ENCODE measurements around the gene VAV2.

VAV2 gene

DNA sequence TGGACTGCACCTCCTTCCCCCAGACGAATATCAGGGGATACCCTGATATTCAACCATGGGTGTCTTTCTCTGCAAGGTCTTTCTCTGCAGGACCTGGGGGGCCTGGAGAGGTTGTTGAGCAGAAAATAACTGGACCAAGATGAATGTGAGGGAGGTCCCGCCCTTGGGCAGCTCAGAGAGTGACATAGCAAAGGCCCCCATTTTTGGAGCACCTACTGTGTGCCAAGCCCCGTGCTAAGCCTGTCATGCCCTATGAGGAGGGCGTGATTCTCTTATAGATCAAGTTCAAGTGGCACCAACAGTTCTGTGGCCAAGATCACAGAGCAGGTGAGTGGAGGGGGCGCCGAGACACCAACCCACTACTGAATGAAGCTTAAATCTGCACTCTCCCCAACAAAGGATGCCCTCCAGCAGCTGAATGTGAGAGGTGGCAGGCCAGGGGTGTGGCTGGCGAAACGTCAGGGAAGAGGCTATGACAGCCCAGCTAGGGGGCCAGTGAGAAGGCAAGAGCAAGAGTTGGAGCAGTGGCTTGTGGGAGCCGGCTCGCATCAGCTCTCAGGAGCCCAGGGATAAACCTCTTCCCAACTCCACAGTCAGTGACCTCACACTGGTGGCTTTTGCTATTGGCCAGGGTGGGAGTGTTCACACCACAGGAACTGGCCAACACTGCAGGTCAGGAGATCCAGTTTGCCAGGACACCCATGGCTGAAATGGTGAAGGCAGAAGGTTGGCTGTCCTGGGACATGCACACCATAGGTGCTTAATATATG, 259.3 kb downstream of the VAV2 start:
- DNase-seq = no peak

DNA sequence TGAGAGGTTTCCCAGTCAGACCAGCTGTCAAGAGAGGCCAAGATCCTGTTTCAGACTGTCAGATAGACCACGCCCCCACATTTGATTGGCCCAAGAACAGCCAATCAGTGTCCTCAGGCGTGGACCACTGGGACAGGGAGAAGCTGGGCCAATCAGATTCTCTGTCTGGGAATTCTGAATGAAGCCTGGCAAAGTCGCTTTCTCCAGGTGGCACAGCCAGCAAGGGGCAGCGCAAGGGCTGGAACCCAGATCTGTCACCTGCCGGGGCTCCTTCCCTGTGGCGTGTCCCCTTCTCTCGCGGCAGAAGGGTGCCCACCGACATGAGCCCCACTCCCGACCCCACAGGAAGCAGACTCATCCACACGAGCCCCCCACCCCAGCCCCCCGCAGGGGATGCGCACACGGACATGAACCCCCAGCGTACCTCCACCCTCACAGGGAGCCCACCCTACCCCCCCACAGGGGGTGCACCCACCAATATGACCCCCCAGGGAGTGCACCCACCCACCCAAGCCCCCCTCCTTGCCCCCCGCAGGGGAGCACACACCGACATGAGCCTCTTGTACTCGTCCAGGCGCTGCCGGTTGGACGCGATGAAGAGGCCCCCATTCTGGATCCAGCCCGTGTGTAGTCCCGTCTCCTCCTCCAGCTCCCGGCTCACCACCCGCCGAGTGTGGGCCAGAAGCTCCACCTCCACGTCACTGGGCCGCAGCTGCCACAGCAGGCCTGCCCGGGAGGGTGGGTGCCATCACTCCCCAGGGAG, 260.1 kb downstream of the VAV2 start:
- DNase-seq = peak in 19 of 51 donors; percentile 10 to 59 (median 29)

DNA sequence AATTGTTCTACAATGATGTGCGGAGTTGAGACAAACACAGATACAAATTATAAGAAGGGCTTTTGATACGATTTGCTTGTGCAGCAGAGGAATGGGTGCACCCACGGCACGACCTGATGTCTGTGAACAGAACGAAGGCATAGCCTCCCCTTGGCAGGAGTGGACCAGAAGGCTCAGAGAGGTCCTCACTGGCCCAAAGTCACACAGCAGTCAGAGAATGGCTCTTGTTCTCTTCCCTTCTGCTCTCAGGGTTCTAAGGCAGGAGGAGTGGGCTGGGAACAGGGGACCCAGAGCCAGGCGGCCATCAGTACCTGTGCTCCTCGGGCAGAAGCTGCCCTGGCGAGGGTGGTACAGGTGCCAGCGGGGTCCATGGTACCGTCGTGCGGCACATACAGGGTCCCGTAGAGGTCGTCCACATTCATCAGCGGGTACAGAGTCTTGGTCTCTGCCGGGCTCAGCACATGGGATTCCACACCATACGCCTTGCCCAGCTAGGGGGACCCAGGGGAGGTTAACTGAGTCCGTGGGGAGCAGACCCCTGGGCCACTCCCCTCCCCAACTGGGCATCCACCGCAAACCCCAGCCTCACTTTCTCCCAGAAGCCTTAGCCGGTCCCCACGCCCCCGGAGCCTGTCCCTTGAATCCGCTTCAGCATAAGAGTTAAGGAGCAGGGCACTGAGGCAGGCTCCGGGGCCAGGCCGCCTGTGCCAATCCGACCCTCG, 261.0 kb downstream of the VAV2 start:
- no peak for DNase-seq

DNA sequence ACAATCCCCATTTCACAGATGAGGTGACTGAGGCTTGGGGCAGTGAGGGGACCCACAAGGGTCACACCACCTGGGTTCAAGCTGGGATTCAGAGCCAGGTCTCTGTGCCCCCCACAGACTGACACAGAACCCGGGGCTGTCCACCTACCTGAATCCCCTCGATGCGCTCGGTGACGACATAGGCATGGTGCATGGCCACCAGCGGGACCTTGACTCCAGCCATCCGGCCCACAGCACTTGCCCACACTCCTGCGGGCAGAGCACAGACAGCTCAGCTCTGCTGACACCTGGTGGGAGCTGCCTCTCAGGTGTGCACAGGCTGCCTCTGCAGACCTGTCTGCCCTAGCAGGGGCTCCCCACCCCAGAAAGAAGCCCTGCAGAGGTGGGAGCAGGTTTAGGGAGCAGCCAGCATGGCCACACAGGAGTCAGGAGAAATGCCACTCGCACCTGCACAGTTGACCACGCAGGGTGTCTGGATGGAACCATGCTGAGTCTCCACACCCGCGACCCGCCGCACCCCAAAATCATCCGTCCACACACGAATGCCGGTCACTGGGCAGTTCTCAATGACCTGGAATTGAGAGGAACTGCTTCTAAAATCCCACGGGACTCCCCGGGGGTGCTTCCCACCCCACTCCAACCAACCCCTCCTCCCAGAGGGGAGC, 262.4 kb downstream of the VAV2 start:
- no peak for DNase-seq

DNA sequence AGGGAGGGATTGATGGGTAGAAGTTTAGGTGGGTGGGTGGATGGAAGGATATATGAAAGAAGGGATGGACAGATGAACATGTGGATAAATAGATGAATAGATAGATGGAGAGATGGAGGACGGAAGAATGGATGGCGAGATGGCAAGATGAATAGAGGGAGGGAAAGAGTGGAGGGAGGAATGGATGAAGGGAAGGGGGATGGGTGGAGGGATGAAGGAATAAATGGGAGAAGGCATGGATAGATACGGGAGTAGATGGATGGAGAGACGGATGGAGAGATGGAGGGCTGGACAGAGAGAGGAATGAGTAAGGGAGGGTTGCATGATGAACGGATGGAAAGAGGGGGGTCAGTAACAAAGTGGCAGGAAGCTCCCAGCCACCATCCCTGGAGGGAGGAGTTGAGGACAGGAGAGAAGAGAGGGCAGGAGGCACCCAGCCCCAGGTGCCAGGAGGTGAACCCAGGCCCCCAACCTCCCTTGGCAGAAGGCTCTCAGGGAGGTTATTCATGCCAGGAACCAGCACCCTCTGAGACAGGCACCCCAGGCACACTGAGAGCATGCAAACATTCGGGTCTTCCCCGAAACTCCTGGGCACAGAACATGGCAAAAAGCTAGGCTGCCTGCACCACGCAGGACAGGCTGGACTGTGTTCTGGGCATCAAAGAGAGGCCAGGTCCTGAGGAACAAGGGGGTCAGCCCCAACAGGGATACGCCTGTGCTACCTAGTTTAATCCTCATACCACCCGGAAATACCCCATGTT, 263.1 kb downstream of the VAV2 start:
- no peak for DNase-seq

DNA sequence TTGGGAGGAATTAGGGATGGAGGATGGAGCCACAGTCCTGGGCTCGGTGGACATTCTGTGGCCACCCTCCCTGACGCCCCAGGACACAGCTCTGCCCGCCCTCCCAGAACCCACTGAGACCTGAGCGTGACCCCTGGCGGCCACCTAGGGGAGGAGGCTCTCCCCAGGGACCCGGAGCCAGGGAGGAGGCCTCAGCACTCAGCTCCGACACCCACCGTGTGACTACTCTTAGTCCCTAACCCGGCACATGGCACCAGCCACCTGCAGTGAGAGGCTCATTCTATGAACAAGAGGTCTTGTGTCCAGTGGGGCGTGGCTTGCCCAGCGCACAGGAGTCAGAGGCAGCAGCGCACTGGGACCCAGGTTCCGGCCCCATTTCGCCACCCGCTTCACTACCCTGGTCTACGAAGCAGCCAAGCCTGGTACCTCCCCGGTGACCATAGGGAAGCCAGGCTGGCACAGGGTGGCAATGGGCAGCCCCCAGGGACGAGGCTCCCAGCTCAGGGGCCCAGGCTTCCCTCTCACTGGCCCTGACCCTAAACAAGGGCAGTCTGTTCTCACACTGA, 264.2 kb downstream of the VAV2 start:
- DNase-seq = no peak

DNA sequence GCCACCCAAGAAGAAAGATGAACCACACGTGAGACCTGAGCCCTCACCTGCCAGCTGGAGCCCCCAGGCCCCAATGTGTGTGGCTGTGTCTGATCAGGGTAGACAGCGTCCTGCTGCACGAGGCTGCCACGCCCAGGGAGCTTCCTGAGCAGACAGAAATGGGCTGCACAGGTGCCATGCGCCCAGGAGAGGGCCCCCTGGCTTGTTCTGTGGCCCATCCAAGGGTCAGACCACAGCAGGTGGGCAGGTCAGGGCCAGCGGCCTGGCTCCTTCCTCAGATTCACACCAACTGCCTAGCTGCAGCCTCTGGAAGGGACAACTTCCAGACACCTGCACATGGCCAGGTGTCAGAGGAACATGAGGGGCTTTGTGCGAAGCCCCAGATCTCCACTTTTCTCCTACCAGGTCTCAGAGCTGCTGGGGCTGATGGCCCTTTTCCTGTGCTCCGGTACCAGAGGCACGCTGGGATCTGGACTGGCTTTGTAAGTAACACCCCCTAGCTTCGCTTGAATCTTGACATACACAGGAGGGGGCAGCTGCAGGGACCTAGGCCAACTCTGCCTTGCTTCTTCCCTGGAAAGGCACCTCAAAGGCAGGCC, 264.7 kb downstream of the VAV2 start:
- no peak for DNase-seq

DNA sequence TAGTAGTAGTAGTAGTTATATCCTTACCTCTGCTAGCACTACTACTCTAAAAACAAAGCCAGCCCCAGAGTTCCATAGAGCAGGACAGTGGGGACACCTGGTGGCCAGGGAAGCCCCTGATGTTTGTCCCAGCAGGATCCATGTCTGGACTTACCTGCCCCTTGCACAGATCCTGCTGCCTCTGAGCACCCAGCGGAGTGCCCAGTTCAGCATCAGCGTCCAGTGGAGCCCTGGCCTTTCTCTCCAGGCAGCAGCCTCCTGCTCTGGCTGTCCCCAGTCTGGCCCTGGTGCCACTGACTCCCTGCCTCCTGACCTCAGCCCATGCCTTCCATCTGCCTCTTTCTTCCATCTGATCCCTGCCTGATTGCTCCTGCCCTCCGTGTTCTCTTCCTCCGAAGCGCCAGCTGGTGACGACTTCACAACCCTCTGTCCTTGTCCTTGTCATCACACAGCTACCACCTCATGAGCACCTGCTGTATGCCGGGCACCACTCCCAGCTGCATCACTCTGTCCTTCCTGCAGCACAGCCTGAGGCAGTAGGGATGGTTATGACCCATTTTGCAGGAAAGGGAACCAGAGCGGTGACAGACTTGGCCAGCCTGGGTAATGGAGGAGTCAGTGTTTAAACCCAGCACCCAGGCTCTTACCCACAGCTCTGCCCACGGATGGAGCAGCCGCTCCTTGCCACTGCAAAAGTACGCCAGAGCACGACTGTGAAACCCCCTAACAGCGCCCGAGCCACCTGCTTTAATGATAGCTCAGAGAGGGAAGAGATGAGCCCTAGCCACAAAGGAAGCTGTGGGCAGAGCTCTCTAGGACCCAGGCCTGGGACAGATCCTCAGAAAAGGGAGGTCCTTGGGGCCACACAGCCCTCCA, 265.5 kb downstream of the VAV2 start:
- peak in 12 of 51 donors; percentile 12 to 44 (median 28) for DNase-seq

DNA sequence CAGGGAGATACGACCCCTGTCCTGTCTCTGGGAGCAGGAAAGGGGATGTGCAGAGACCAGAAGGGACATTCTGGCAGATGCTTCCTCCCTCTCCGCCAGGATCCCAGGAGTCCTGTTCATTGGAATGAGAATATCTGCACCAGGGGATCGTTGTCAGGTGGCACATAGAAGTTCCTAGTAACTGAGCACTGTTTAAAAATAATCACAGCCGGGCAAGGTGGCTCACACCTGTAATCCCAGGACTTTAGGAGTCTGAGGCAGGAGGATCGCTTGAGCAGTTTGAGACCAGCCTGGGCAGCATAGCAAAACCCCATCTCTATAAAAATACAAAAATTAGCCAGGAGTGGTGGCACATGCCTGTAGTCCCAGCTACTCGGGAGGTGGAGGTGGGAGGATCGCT, 266.2 kb downstream of the VAV2 start:
- no peak for DNase-seq

DNA sequence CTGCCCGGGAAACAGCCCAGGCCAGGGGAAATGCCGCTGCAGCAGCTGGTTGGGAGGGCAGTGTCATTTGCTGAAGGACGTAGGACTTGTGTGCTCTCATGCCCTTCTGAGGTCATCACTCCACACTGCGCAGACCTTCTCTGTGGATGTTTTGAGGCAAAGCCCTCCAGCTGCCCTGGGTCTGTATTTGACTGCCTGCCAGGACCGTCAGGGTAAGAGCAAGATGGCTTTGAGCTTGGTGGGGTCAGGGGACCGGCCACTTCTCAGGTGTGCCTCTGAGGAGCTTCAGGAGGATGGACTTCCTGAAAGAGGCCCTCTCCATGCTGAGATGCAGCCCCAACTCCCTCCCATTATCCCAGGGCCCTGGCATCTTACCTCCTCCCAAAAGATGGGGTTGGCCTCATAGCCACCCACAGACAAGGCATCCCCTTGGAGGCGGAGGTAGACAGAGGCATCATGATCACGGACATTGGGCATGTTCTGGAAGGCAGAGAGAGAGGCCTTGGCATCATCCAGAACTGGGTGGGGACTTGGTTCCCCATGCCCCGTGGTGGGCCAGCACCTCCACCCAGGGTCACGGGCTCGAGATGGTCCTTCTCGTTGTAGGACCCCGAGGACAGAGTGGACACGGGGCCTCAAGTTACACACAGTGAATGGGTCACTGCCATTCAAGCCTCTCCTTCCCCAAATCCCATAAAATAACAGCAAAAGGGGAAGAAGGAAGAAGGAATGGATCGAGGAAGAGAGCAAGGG, 273.4 kb downstream of the VAV2 start:
- no peak for DNase-seq

DNA sequence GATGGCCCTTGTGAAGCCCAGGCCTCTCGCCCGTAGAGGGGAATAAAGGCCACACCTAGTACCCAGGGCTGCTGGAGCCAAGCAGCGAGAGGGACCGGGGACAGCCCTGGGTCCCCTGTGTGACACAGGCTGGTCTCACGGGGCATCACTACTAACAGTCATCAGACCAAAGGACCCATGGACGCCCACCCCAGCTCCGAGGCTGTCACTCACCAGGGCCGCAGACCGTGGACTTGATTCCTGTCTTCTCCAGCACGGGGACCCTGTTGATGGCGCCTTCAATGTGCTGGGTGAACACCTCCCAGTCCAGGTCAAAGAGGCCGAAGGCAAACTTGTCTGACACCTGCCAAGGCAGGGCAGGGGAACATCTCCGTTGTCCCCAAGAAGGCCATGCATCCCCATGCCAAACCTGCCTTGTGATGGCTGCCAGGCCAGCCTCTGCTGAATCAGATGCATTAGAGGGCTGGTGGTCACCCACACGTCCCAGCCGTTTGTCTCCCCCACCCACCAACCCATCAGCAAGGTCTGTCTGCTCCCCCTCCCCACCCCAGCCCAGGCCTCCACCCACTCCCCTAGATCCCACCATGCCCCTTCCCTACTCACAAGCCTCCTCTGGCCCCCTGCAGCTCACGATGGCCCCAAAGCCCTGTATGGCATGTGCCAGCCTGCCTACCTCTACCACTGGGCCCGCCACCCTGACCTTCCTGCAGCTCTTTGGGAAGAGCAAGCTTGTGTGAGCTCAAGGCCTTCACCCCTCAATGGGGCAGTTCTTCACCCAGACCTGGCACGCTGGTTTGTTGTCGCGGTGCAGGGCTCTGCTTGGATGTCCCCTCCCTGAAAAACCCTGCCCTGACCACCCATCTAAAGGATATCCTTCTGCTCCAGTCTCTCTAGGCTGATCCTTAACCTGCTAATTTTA, 274.8 kb downstream of the VAV2 start:
- no peak for DNase-seq

DNA sequence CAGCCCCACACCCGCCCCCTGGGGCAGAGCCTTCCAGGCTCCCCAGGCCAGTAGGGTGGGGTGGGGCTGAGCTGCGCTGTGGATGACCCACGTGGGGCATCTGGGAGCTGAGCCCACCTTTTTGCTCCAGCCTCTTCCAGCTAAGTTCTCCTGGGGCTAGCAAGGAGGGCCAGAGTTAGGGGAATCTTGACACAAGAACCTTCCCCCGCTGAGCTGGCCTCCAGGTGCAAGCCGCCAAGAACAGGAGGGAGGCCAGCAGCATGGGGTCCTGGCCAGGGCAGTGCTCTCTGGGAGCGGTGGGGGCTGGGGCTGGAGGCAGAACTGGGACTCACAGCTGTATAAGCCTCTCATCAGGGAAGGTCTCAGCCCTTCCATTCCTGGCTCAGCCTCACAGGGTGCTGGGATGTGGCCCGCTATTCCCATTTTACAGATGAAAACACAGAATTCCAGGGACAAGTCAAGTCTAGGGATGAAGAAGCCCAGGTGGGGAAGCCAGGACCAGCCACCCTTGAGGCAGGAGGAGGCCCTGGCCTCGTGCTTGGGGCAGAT, 275.5 kb downstream of the VAV2 start:
- DNase-seq = peak in 2 of 51 donors; percentile 30 to 33

DNA sequence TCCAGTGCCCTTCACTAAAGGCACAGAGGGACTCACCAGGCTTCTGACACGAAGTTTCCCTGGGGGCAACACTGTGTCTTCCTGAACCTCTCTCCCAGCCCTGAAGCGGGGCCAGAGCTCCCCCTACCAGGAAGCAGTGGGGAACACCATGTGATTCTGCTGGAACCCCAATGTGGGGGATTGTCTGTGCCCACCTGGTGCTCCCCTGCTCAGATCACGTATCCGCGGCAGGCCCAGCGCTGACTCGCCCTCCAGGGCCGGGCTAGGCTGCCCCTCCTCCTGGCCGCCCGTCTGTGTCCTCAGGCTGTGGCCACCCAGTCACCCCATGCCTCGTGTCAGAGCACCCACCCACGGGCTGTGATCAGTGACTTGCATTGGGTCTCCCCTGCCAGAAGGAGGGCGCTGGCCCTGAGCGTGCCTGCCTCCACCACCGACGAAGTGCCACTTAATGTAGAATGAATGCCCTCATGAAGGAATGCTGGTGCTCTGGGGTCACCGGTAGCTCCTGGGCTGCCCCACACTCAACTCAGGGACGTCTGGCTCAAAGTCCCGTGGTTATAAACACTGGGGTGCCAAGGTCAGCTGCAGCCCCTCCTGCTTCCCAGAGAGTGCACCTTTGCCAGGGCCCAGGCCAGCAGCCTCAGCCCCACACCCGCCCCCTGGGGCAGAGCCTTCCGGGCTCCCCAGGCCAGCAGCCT, 276.1 kb downstream of the VAV2 start:
- peak in 5 of 51 donors; percentile 17 to 36 (median 21) for DNase-seq

DNA sequence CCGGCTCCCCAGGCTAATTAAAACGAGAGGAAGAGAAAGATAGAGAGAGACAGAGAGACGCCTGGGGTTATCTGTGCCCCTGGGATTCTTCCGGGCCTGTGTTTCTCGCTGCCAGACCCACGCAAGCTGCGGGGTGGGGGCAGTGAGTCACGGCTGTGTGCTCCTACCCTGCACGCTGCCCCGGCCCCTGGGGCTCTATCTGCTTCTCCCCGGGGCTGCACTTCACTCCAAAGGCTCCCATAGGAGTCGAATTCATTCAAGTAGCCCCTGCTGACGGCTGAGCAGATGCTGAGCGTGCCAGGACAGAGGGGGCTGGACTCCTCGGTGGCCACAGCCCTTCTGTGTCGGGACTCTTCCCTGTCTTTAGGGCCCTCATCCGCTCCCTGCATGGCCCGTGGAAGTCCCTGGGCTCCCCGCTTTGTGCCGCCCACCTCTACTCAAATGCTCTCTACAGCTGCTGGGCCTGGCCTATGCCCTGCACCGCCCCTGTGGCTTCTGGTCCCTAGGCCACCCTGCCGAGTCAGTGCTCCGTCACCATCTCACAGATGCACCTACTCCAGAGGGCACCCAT, 276.7 kb downstream of the VAV2 start:
- no peak for DNase-seq

DNA sequence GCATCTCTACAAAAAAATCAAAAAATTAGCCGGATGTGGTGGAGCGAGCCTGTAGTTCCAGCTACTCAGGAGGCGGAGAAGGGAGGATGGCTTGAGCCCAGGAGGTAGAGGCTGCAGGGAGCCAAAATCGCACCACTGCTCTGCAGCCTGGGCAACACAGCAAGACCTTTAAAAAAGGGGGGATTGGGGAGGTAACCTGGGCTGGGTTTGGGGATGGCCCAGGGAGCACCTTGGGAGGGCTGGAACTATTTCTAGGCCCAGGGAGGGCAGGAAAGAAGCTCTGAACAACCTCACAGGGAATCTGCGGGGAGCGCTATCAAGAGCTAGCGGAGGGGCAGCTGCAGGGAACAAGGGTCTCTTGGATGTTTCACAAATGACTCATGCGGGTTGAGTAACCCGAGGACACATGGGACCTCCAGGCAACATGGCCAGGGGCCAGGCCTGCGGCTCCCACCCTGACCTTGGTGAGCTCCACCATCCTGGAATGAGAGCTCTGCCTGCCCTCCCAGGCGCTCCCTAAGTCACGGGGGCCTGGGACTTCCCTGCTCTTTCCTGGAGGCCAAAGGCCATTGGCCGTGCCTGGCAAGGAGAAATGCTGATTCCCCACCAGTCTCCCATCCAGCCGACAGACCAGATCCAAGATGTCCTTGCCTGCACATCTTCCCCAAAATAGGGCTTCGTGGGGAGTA, 277.4 kb downstream of the VAV2 start:
- DNase-seq = no peak
